GM10248 (cell line): ENCODE measurements around the gene GPR143.

Source experiments
- CTCF ChIA-PET: fragments of 300-600 bp; sonication (Branson Sonifier 250); formaldehyde crosslinking; extraction: SDS; loops from one replicate; lab custom pipeline; 2021; ENCODE audit warnings: antibody characterized with exemption; lab: Yijun Ruan, JAX
- POLR2A ChIA-PET: fragments of 350-650 bp; sonication (Branson Sonifier 250); formaldehyde crosslinking; extraction: SDS; loops from one replicate; lab custom pipeline; 2020; ENCODE audit warnings: antibody characterized with exemption; lab: Yijun Ruan, JAX
- DNase-seq: peaks from one replicate; pipeline ENCODE4 v3.0.0; 2012; ENCODE audit errors: extremely low spot score
- TF ChIP-seq, protein P1 (sequence below): IDR thresholded peaks from 2 replicates; pipeline ENCODE4 v1.5.1; 2012; ENCODE audit warnings: mild to moderate bottlenecking, low read depth; ENCODE audit errors: extremely low read depth, missing control alignments, control extremely low read depth

Gene GPR143

DNA sequence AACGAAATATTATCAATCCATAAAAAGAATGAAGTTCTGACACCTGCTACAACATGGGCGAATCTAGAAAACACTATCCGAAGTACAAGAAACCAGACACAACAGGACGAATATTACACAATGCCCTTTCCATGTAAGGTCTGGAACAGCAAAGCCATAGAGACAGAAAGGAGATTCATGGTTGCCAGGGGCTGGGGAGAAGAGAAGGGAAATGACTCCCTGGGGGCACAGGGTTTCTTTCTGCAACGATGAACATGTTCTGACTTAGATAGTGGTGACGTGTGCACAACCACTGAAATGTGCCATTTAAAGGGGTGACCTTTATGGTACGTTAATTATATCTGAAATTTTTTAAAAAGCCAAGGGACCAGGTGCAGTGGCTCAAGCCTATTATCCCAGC lies 28.3 kb downstream of the GPR143 start:
- ChIA-PET POLR2A (no interaction called here), CTCF (no interaction called here)
- DNase-seq = no peak
- TF ChIP-seq, protein P1, sequence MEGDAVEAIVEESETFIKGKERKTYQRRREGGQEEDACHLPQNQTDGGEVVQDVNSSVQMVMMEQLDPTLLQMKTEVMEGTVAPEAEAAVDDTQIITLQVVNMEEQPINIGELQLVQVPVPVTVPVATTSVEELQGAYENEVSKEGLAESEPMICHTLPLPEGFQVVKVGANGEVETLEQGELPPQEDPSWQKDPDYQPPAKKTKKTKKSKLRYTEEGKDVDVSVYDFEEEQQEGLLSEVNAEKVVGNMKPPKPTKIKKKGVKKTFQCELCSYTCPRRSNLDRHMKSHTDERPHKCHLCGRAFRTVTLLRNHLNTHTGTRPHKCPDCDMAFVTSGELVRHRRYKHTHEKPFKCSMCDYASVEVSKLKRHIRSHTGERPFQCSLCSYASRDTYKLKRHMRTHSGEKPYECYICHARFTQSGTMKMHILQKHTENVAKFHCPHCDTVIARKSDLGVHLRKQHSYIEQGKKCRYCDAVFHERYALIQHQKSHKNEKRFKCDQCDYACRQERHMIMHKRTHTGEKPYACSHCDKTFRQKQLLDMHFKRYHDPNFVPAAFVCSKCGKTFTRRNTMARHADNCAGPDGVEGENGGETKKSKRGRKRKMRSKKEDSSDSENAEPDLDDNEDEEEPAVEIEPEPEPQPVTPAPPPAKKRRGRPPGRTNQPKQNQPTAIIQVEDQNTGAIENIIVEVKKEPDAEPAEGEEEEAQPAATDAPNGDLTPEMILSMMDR = no peak

DNA sequence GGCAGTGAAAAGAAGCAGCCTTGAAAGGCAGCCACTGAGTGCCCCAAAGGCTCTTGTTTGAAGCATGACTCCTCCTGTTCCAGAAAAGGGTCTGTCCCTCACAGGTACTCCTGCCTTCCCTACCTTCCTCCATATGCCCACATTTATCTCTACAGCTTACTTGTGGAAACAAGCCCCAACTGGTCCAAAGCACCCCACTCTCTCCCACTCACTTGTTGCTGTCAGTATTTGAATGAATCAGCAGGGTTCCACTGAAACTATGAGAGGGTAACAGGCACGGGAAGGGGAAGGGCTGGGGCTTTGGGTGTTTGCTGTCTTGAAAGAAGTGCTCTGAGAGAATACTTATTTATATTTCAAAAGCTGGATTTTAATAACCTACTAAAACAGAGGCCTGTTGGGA lies 34.9 kb downstream of the GPR143 start:
- TF ChIP-seq, protein P1 = no peak
- CTCF ChIA-PET = no interaction called here
- POLR2A ChIA-PET = no interaction called here
- DNase-seq = no peak

DNA sequence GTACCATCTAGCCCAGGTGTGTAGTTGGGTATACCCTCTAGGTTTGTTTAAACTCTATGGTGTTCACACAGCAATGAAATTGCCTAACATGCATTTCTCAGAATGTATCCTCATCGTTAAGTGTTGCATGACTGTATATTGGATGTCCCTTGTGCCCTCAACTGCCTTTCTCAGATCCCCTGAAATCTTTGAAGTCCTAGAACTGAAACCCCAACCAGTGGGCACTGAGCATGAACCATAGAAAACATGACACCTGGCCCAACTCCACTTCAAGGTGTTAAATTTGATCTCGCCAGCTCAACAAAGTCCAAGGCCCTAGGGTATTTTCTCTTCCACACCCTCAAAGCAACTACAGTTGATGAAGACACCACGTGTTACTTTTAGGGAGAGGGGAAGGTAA lies 35.6 kb downstream of the GPR143 start:
- DNase-seq = no peak
- TF ChIP-seq, protein P1 = no peak
- CTCF ChIA-PET = no interaction called here
- POLR2A ChIA-PET = no interaction called here

DNA sequence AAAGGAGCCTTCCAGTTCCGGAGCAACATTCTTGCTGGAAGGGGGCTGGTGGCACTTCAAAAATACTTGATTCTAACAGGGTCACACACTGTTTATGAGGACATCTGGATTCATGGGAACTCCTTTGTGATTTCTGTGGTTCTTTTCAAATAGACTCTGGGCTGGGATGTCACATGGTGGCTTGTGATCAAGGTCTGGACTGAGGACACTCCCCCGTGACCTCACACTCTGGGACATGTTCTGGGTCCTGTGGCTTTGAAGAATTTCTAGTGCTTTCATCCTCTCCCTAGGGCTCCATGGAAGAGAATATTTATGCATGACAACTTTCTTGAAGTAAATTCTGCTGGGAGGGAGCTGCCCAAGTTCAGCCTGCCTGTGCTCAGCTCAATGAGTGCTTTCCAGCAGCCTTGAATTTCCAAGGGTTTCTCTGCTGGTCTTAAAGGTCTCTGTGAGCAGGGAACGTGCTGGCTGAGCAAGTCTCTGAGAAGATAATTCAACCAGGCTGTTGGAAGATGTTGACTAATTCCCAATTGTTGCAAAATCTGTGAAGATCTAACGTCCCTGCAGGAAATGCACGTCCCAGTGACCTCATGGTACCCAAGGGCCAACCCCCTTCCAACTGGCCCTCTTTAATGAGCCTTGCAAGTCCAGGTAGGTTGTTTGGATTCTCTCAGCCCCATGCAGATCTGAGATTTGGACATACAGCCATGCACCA lies 36.3 kb downstream of the GPR143 start:
- TF ChIP-seq, protein P1 = no peak
- CTCF ChIA-PET = no interaction called here
- no peak for DNase-seq
- POLR2A ChIA-PET = no interaction called here

DNA sequence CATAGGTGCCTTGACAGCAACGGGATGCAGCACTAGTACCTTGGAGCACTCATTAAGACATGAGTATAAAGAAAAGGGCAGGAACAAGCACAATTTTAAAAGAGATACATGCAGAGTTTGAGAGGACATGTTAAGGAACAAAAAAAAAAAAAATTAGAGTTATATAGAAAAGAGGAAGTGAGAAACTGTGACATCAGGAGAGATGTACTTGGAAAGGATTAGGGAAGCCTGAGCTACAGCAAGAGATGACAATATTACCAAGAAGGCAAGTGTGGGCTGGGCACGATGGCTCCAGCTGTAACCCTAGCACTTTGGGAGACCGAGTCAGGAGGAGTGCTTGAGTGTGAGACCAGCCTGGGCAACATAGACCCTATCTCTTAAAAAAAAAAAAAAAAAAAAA lies 37.4 kb downstream of the GPR143 start:
- DNase-seq = no peak
- CTCF ChIA-PET = no interaction called here
- TF ChIP-seq, protein P1 = no peak
- POLR2A ChIA-PET = no interaction called here

DNA sequence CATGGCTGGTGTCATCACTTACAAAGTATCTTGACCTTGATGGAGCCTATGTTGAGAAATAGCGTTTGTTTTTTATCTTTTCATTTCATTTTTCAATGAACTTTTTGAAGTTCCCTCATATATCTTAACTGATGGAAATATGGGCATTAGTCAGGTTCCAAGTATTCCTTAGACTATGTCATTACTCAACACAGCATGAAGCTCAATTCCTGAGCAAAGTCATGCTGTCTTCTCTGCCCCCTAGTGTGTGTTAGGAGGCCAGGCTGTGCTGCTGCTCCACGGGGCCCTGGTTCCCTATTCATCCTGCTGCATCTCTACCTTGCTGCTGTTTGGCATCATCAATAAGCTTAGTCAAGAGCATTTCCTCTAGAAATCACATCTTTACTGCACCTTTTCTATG lies 40.9 kb downstream of the GPR143 start:
- TF ChIP-seq, protein P1 = no peak
- ChIA-PET CTCF (no interaction called here), POLR2A (no interaction called here)

More for the DNA sequence above, 40.9 kb downstream of the GPR143 start:
- no peak for DNase-seq
